ENCODE results near the gene CYP4A22. TPM values are rescaled to one million over a fixed set of nuclear protein-coding genes. Genes with fewer than 3 reads are reported as not detected.

The CYP4A22 gene
- total RNA-seq, 4 donors from 2014 or later = not detected

DNA sequence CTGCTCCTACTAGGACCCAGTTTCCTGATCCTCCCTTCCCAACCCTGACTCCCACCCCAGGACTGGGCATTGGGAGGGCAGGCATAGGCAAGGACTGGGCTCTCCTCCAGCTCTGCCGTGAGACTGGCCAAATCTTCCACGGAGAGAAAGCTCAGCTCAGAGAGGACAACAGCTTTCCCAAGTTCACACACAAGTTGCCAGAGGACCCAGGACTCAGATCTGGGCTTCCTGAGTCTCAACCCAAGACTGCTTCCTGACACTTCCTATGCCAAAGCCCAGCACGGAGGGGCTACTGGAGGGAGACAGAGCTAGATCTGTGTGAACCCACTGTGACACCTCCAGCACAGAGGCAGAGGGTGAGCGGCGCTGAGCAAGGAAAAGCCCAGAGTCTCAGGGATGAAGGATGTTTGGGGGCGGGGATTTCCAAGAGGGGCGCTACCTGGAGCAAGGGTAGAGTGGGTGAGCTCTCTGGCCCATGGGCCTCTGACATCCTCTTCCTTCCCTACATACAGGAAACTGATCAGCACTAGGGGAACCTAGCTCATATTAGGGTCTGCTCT, 45.5 kb downstream of the CYP4A22 start:
- Histone ChIP-seq H3K27ac (no peak overlapping the region), H3K4me1 (peaks cover 16% of the 10 kb centered on the region), H3K9me3 (no peaks in the 10 kb centered on the region), H3K27me3 (peaks cover 7% of the 10 kb centered on the region), H3K36me3 (no peaks in the 10 kb centered on the region), H3K4me3 (no peak overlapping the region)
- DNase-seq (ENCODE audit: low spot score in 2 of 2) = no peak
- WGBS = 64% methylated on average over 7 of the region's 7 CpGs
- TF ChIP-seq POLR2AphosphoS5 (IDR thresholded peaks at IDR 0.05) = no peak
- no peak for TF ChIP-seq CTCF (IDR thresholded peaks at IDR 0.05)
- TF ChIP-seq EP300 (IDR thresholded peaks at IDR 0.05) = no peak
- no peak for TF ChIP-seq POLR2A (IDR thresholded peaks at IDR 0.05)

DNA sequence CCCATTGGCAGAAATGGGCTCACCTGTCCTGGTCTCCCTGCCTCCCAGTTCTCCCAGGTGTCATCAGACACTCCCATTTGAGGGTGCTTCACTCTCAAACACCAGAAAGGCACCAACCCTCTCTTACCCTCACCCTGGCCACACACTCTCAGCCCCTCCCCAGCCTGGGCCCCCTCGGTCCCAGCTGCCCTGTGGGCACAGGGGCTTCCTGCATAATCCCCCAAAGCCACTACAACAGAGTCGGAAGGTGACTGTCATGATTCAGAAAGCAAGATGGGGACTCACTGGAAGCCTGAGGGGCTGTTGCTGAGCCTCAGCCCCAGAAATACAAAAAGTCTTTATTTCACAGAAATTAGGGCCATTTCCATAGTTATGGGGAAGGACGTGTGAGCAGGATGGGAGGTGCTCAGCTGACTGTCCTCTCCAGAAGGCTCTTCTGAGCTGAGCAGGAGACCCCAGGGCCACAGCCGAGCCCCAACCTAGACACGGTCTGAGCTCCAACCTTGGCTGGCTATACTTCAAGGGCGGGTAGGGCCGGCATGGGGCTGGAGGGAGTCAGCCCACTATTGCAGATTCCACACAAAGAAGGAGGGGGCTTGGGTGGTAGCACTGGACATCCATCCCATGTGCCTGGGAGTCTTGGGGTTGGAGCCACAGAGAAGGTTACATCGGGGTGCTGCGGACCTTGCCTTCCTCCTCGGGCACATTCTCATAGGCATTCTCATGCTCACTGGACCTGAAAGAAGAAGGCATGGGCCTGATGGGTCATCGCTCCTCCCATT, 46.3 kb downstream of the CYP4A22 start:
- Histone ChIP-seq H3K4me3 (no peak overlapping the region), H3K27ac (no peak overlapping the region), H3K27me3 (peaks cover 7% of the 10 kb centered on the region), H3K36me3 (no peaks in the 10 kb centered on the region), H3K9me3 (no peaks in the 10 kb centered on the region), H3K4me1 (peaks cover 18% of the 10 kb centered on the region)
- DNase-seq (ENCODE audit: low spot score in 2 of 2) = no peak
- no peak for TF ChIP-seq CTCF (IDR thresholded peaks at IDR 0.05)
- no peak for TF ChIP-seq POLR2AphosphoS5 (IDR thresholded peaks at IDR 0.05)
- no peak for TF ChIP-seq EP300 (IDR thresholded peaks at IDR 0.05)
- 75% methylated on average over 9 of the region's 11 CpGs for WGBS

DNA sequence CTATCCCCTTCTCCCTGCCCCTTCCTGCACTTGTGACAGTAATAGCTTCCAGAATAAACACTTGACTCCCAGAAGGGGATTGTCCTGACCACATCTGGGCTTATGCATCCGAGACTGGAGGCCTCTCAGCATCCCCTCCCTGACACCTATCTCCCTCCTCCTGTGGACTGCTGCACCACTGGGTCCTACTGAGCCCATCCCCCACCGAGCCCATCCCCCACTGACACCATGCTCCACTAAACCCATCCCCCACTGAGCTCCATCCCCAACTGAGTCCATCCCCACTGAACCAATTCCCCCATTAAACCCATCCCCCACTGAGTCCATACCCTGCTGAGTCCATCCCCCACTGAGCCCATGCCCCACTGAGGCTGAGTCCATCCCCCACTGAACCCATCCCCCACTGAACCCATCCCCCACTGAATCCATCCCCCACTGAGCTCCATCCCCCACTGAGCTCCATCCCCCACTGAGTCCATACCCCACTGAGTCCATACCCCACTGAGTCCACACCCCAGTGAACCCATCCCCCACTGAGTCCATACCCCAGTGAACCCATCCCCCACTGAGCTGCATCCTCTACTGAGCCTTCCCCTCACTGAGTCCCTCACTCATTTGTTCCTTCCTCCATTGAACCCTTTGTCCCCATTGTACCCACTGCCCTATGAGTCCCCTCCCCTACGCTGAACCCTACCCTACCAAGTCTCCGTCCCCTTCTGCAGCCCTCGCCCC, 47.0 kb downstream of the CYP4A22 start:
- 81% methylated on average over 5 of the region's 5 CpGs for WGBS
- no peak overlapping the region for H3K4me3 ChIP-seq
- no peaks in the 10 kb centered on the region for H3K9me3 ChIP-seq
- TF ChIP-seq POLR2AphosphoS5 (IDR thresholded peaks at IDR 0.05) = no peak
- no peak for TF ChIP-seq POLR2A (IDR thresholded peaks at IDR 0.05)
- TF ChIP-seq CTCF (IDR thresholded peaks at IDR 0.05) = no peak
- no peak for TF ChIP-seq EP300 (IDR thresholded peaks at IDR 0.05)
- no peak for DNase-seq (ENCODE audit: low spot score in 2 of 2)
- H3K27ac ChIP-seq = no peak overlapping the region
- peaks cover 24% of the 10 kb centered on the region for H3K4me1 ChIP-seq
- peaks cover 7% of the 10 kb centered on the region for H3K27me3 ChIP-seq
- H3K36me3 ChIP-seq = no peaks in the 10 kb centered on the region

- 85% methylated on average over 14 of the region's 14 CpGs for WGBS
- DNase-seq (ENCODE audit: low spot score in 2 of 2) = no peak
- peaks cover 7% of the 10 kb centered on the region for H3K27me3 ChIP-seq
- peaks cover 22% of the 10 kb centered on the region for H3K4me1 ChIP-seq
- H3K36me3 ChIP-seq = no peaks in the 10 kb centered on the region
- H3K4me3 ChIP-seq = no peak overlapping the region
- no peak overlapping the region for H3K27ac ChIP-seq
- H3K9me3 ChIP-seq = no peaks in the 10 kb centered on the region
- no peak for TF ChIP-seq POLR2A (IDR thresholded peaks at IDR 0.05)
- no peak for TF ChIP-seq CTCF (IDR thresholded peaks at IDR 0.05)
- no peak for TF ChIP-seq POLR2AphosphoS5 (IDR thresholded peaks at IDR 0.05)
- no peak for TF ChIP-seq EP300 (IDR thresholded peaks at IDR 0.05)
Observed at GRCh38 chr1:47184822-47185677, 47.8 kb downstream of the CYP4A22 start.
